ENCODE data around the gene ID4. TPM values are rescaled to one million over a fixed set of nuclear protein-coding genes. Genes with fewer than 3 reads are reported as not detected.
A peak's percentile ranks its signal among the peaks of the same experiment; 100 is the strongest.

Gene ID4, protein sequence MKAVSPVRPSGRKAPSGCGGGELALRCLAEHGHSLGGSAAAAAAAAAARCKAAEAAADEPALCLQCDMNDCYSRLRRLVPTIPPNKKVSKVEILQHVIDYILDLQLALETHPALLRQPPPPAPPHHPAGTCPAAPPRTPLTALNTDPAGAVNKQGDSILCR
- 1.6 TPM for total RNA-seq
- long read RNA-seq, partial matches to known transcripts = 0 of 1 reads
- long read RNA-seq, other reads (novel, unspliced or antisense) = 0 of 1 reads

DNA sequence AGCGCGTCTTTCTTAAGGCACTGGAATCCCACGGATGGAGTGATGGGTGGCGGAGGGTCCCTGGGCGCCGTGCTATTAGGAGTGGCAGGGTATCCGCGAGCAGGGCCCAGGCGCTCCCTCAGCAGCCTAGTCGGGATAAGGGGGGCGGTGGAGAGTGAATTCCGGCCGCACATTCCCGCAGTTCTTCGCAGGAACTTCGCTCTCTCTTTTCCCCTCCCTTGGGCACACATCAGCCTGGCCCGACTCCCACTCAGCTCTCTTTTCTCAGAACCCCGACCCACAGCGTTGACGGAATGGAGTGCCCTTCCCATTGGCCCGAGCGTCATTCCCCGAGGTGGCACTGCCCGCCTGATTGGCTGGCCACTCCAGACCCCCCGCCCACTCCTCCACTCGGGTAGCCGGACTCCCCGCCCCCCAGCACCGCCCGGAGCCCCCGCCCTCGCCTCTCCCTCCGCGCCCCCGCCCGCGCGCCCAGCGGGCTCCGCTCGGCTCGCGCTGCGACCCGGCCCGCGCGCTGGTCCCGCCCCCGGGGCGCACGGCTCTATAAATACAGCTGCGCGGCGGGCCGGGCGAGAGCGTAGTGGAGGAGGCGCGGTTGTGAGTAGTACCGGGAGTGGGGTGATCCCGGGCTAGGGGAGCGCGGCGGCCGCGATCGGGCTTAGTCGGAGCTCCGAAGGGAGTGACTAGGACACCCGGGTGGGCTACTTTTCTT is at the start of gene ID4:
Gene ID4, plus strand, starts transcription at position 572 of the 712 bp plus-strand sequence. CDS start 385 bp downstream, outside the sequence.
- intact Hi-C loops (cut with DNase I) = loop anchor here (2.0 kb wide), 1 partner anchor 32 kb away; no protein-coding TSS in a partner anchor
- DNase-seq (ENCODE audit: missing footprints) = peak; percentile 94
- ATAC-seq = peak; percentile 97

DNA sequence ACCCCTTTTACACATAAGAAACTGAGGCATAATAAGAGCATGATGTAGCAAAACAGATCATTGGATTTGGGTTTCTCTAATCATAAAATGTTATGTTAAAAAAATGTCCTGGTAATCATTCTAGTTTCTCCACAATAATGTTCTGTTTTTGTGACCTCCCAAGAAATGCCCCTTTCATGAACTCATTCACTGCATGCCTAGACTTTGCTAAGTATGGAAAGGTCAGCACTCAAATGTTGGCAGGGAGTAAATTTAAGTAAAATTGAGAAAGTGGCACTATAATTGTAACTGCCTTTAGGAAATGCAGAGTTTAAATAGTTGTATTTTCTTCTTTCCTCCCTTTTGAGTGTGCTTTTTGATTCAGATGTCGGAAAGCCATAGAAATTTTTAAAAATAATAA is 48.5 kb upstream of the ID4 start:
- intact Hi-C loops (cut with DNase I) = no loop called here
- ATAC-seq = no peak
- DNase-seq (ENCODE audit: missing footprints) = no peak

DNA sequence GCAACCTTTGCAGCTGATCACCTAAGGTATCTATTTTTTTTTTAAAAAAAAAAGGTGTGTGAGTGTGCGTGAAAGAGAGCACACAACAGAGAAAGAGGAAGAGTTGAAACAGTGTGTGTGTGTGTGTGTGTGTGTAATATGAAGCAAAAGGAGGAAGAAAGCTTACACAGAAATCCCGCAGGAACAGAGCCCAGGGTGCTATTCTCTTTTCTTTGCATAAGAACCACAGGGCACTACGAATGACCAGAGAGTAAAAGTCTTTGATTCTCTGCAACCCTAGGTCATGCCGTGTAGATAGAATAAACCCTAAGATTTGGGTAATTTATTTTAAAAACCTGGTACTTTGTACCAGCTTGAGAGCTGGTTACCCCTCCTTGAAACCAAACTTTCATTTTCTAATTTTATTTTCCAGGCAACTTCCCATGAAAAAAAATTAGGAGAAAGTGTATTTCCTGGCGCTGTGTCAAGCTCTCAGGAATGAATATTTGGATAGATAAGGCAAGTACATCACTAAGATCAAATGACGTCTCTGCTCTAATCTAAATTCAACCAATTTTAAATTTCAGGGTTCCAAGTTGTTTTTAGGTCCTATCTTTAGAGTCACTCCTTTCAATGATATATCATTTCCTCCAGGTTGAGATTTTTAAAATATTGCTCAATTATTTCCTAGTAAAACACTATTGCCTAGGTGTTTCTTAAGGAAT is 47.9 kb upstream of the ID4 start:
- ATAC-seq (no peak), DNase-seq (ENCODE audit: missing footprints) (no peak)
- intact Hi-C loops (cut with DNase I) = no loop called here

DNA sequence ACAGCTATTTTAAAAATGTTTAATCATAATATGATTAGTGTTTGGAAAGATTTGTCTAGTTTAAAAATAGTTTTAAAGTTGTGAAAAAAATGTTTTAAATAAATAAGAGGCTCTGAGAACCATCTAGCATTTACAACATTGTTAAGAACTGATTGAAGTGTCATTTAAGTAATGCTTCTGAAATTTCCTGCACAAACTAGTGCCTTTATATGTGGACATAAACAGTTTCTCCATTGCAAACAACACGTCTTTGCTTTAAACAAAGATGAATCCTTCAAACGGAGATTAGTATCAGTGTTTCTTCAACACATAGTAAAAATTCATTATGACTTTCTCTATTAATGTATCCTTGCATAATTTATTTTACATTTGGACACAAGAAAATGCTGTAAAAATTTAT is 45.9 kb upstream of the ID4 start:
- intact Hi-C loops (cut with DNase I) = no loop called here
- DNase-seq (ENCODE audit: missing footprints) (no peak), ATAC-seq (no peak)

DNA sequence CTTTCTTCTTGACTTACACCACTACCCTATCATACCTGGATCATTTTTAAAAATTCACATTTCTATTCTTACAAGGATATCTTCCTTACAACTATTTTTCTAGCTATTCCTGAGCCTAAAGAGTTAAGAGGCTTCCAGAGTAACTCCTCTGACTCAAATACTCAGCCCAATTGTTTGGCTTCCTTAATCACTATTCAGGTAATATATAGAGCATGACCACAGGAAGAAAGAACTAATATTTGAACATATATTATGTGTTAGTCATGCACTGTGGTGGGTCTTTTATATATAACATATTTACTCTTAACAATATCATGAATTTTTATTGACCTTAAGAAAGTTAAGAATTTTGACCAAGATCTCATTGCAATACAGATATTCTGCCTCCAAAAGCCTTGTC is 42.0 kb upstream of the ID4 start:
- intact Hi-C loops (cut with DNase I) = no loop called here
- ATAC-seq (no peak), DNase-seq (ENCODE audit: missing footprints) (no peak)

DNA sequence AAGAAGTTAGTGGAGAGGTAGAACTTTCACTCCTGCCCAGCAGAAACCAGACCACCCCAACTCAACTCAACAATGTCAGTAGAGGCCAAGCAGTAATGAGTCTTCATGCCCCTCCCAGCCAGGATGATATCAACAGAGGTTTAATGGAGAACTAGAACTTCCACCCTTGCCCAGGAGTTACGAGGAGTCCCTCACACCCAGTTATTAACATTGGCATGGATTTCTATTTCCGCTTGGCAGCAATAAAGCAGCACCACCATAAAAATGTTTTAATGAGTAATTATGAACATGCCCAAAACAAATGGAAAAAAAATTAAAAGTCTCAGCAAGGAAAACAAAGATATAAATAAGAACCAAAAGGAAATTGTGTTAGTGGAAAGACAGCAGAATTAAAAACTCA is 40.7 kb upstream of the ID4 start:
- DNase-seq (ENCODE audit: missing footprints) (no peak), ATAC-seq (no peak)
- intact Hi-C loops (cut with DNase I) = no loop called here

DNA sequence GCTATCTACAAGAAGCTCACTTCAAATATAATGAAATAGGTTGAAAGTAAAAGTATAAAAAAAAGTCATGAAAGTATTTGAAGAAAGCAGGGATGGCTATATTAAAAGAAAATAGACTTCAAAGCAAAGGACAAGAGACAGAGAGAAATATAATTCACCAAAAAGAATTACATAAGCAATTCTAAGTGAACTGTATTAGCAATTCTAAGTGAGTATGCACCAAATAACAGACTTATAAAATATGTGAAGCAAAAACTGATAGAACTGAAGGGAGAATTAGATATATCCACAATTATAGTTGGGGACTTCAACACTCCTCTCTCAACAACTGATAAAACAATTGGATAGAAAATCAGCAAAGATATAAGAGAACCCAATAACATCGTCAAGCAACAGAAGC is 38.8 kb upstream of the ID4 start:
- ATAC-seq (no peak), DNase-seq (ENCODE audit: missing footprints) (no peak)
- intact Hi-C loops (cut with DNase I) = no loop called here

DNA sequence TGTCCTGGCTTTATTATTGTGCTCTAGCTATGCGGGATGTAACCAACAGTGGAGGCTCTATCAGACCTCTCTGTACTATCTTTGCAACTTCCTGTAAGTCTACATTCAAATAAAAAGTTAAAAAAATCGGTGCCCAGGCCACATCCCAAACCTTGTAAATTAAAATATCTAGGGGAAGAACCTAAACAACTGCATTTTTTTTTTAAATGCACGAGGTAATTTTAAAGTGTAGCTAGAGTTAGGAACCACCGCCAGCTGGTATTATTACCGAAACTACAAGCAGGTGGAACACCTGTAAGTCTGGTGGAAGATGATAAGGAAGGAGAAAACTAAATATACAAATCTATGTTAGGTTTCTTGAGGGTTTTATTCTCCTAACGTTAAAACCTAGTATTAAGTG is 34.5 kb upstream of the ID4 start:
- no peak for ATAC-seq
- intact Hi-C loops (cut with DNase I) = loop anchor here (10.0 kb wide), 1 partner anchor 412 kb away; the partner anchor contains the start of gene MBOAT1
- no peak for DNase-seq (ENCODE audit: missing footprints)

DNA sequence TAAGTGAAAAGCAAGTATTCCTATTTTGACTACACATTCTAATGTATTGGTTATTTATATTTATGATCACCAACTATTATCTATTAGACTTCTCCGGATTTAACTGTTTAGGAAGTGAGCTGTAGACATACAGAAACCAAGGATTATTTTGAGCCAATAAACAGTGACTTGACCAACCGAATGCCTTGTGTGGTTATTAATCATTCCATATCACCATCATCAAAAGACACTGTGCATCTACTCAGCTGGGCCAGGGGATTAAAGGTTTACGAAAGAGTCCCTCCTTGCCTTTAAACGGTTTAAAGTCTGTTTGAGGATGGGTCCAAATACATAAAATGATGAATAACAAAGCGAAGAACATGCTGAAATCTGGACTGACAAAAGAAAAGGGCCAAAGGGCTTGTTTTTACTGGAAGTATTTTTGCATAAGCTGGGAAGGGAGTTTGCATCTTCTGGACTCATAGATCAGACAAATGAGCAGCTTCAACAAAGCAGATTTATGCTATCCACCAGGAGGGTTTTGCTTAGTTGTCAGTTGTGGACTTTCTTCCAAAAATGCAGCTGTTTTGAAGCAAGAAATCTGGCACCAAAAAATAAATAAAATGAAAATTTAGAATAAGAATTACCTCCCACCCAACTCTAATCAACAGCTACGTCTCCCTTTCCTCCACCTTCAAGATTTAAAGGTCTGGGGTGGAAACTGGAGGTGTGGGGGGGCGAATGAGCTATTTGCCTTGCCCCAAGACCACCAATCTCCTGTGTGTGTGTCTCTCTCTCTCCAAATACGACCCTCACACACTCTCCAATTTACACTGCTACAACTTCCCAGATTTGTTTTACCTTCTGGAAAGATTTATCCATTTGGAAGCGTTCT is 33.6 kb upstream of the ID4 start:
- intact Hi-C loops (cut with DNase I) = loop anchor here (2.0 to 10.0 kb wide), 2 partner anchors 33 to 411 kb away; partner anchors contain the start of genes ID4 and MBOAT1
- DNase-seq (ENCODE audit: missing footprints) (no peak), ATAC-seq (no peak)

DNA sequence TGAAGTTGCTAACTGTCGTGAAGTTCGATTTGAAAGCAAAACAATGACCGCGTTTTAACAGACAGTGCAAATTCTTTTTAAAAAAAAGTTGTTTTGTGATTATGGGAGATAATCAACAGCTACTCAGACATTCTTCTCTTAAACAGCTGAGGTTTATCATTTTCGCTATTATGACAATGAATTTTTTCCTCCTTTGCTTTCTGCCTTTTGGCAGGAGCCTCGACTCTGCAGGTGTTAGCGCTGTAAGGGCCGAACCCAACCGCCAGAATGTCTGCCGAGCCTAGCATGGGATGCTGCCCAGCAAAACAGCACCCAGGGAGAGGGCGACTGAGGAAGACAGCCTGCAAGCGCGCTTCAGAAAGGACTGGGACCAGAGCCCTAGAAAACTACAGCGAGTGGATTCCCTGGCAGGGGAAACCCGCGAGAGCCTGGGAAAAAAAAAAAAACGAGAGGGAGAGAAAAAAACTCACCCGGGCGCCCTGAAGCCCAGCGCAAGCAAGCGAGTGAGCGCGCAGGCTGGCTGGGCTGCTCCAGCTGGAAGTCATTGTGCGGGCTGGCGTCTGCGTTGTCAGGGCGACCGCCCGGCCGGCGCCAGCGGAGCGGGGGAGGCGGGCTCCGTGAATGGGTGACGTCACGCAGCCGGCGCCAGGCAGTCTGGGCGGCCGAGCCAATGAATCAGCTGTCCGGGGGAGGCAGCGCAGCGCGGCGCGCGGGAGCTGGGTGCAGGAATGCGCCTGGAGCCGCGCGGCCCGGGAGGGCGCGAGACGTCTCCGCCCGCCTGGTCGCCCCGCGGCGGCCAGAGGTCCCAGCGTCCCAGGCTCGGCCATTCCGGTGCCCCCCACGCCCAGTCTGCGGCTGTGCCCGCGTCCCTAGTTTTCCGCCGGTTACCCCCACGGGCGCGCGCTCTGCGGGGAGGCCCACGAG is 32.7 kb upstream of the ID4 start:
- intact Hi-C loops (cut with DNase I) = loop anchor here (2.0 to 10.0 kb wide), 2 partner anchors 32 to 410 kb away; partner anchors contain the start of genes ID4 and MBOAT1
- ATAC-seq = peak; percentile 99
- DNase-seq (ENCODE audit: missing footprints) = peak; percentile 96

DNA sequence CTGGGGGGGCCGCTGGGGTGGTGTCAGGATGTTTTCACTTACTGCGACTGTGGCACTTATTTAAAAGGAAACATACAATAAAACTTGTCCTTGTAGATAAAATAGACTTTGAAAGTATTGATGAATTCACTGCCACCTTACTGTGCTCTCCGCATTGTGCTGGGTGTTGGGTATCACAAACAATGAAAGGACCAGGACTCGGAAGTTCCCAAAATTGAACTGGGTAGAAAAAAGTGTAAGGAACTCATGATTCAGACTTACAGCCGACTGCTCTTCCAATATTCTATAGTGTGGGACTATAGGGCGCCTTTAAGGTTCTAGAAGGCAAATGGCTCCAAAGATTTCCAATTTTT is 32.1 kb upstream of the ID4 start:
- no peak for DNase-seq (ENCODE audit: missing footprints)
- intact Hi-C loops (cut with DNase I) = loop anchor here (2.0 to 10.0 kb wide), 2 partner anchors 32 to 410 kb away; partner anchors contain the start of genes ID4 and MBOAT1
- ATAC-seq = no peak

DNA sequence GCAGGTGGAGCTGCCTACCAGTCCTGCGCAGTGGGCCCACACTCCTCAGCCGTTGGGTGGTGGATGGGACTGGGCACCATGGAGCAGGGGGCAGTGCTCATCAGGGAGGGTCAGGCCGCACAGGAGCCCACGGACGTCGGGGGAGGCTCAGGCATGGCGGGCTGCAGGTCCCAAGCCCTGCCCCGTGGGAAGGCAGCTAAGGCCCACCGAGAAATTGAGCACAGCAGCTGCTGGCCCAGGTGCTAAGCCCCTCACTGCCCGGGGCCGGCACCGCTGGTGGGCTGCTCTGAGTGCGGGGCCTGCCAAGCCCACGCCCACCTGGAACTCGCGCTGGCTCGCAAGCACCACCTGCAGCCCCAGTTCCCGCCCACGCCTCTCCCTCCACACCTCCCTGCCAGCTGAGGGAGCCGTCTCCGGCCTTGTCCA is 30.2 kb upstream of the ID4 start:
- intact Hi-C loops (cut with DNase I) = loop anchor here (10.0 kb wide), 1 partner anchor 408 kb away; the partner anchor contains the start of gene MBOAT1
- DNase-seq (ENCODE audit: missing footprints) (no peak), ATAC-seq (no peak)

DNA sequence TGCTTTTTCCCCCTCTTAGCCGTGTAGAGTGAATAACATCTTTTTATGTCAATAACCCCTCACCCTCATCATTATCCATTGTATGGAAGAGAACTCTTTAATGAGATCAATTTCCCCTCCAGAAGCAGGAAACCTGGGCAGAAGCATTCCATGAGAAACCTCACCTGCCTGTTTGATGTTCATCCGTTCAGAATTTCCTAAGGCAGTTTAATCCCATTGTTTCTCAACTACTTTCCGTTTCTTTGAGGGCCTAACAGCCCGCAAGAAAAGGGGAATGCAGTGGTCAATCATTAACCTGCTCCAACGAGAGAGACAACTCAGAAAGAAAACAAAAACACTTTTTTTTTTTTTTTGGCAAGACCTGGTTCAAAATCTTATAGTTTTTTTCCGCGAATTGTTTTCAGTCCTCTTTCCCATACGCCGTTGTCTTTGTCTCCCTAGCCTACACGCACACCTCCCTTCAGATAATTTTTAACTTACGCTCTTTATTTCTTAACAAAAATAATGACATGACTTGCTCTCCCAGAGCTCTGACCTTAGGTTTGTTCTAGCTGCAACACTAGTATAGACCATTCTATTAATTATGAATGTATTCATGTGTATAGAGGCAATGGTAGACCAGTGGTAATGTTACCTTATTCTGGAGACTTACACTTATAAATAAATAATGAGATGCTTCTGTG is 25.6 kb upstream of the ID4 start:
- DNase-seq (ENCODE audit: missing footprints) = no peak
- intact Hi-C loops (cut with DNase I) = loop anchor here (5.0 kb wide), 1 partner anchor 41 kb away; no protein-coding TSS in a partner anchor
- ATAC-seq = no peak

DNA sequence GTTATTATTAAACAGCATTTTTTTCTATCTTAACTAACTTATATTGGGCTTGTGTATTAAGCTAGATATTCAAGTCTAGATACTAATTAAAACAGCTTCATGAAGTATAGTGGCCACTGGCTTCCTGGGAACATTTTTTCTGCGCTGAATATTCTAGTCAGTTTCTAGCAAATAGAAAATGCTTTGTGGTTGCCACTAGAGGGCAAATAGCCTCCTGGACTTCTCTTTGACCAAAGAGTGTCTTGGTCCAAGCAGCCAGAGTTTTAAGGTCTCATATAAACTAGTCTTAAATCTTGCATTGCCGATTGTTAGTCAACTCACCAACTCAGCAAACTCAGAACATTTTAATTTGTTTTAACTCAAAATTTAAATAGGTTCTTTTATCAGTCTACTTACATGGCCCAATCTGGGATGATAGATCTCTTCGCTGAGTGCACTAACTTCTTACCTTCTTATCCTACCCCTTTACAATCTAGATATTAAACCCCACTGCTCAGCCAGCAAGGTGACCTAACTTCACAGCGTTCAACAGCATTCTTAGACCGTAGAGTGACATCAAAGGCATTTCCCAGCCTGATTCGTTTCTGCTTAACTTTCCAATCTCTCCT is 24.6 kb upstream of the ID4 start:
- intact Hi-C loops (cut with DNase I) = loop anchor here (5.0 kb wide), 1 partner anchor 40 kb away; no protein-coding TSS in a partner anchor
- ATAC-seq (no peak), DNase-seq (ENCODE audit: missing footprints) (no peak)

DNA sequence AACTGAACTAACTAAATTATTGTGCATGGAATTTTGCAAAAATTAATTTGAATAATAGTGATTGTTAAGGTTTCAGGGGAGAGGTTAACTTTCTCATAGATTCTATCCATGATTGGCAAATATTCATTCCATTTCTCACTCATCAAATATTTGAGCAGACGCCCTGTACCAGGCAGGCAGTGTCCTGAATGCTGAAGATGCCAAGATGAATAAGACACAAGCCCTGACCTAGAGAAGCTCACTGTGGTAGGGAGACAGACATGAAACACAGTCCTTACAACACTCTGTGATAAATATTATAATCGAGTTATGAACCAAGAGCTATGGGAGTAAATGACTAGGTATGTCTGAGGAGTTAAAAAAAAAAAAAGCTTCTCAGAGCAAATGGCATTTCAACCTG is 18.4 kb upstream of the ID4 start:
- intact Hi-C loops (cut with DNase I) = no loop called here
- no peak for ATAC-seq
- no peak for DNase-seq (ENCODE audit: missing footprints)

DNA sequence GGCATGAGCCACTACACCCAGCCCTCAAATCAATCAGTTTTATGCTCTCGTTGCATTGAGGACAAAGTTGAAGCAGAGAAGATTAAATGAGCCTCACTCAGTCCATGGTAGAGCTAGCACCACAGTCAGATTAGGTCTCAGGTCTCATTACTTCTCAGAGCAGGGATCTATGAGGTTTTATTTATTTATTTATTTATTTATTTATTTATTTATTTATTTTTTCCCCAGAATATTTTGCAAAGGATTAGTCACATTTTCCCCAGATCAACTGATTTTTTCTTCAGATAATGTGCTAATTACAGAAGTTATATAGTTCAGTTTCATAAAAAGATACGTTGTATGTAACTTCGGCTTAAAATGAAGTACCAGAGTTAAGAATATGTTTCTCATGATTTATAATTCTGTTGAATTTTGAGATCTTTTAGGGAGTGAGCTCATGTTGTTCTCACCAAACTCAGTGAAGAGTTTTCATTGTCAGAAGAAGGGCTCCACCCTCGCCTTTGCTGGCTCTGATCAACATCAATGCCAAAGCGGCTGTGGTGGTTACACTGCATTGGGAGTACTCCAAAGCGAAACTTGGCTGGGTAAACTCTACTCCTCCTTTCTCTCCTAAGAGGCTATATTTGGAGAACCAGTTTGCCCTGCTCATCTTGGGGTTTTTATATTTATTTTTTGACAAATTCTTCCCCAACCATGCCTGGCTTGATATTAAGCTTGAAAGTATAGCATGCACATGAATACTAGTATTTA is 12.9 kb upstream of the ID4 start:
- intact Hi-C loops (cut with DNase I) = no loop called here
- no peak for ATAC-seq

More for the DNA sequence above, 12.9 kb upstream of the ID4 start:
- DNase-seq (ENCODE audit: missing footprints) = no peak
